GM21526 (cell line): Measurements from ENCODE around the gene BCAR1.
"Not testable (repeated sequence)": the region's sequence is repeated elsewhere in the genome, so short reads cannot be mapped to it uniquely, and the experiment has no call there.

ENCODE experiments used
- ATAC-seq: cut with Tn5 transposase; IDR thresholded peaks from one replicate; pipeline ENCODE4 v1.9.1; 2021; ENCODE audit warnings: moderate library complexity; ENCODE audit not compliant: unreplicated experiment, low FRiP score

Gene BCAR1

DNA sequence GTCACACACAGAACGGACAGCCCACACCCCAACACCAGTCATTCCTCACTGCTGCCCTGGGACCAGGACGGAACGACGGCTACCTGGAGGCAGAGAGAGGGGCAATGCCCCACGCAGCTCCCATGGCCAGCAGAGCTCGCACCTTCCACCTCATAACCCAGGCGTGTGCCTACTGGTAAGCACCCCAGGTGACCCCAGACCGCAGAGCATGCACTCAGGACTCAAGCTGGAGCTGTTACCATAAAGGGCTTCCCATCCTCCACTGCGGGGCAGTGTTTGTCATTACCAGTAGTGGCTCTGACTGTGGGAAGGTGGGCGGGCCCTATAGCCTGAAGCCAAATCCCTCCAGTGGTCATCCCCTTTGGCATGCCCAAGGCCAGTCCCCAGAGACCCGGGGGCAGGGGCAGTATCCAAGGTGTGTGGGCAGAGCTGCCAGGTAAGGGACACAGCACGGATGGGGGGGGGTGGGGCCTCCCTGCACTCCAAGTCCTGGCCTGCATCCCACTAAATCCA lies 4.7 kb upstream of the BCAR1 start:
- ATAC-seq: no peak

GRCh38 chr16:75254359-75254837 lies 3.0 kb upstream of the BCAR1 start:
- no peak for ATAC-seq

DNA sequence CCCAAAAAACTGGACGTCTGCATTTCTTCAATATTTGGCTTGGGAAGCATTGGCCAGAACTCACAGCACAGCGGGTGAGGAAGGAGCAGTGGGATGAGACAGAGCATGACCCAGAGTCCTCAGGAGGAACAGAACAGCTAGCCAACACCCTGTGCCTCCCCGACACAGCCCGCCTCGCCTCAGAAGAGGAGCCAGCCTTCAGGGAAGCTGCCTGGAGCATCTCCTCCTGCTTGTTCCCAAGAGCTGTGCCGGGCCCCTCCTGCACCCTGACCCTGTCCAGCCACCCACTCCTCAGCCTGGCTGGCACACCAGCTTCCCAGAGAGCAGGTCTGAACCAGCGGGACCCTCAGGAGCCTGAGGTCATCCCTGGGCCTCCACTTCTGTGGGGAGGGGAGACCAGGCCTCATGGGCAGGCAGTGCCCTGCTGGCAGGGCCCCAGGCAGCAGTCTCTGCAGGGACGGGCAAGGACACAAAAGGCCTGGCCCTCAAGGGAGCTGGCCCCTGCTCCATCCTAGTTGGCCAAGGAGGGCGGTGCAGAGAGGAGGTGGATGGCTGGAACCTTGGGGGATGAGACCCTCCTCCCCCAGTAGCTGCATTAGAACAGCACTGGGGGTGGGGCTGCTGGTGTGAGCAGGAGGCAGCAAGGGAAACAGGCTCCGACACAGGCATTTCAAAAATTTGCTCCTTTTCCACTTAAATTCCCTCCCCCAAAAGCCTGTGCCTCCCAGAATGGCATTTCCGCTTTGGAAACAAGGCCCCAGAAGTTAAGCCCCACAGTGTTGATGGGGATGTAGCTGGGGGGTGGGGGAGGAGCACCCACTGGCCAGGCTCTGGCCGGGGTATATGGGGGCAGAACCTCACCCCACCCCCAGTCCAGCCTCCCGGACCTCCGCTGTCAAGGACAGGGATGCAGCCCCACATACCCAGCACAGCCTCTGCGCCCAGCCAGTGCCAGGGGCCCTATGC lies 1.8 kb upstream of the BCAR1 start:
- no peak for ATAC-seq

DNA sequence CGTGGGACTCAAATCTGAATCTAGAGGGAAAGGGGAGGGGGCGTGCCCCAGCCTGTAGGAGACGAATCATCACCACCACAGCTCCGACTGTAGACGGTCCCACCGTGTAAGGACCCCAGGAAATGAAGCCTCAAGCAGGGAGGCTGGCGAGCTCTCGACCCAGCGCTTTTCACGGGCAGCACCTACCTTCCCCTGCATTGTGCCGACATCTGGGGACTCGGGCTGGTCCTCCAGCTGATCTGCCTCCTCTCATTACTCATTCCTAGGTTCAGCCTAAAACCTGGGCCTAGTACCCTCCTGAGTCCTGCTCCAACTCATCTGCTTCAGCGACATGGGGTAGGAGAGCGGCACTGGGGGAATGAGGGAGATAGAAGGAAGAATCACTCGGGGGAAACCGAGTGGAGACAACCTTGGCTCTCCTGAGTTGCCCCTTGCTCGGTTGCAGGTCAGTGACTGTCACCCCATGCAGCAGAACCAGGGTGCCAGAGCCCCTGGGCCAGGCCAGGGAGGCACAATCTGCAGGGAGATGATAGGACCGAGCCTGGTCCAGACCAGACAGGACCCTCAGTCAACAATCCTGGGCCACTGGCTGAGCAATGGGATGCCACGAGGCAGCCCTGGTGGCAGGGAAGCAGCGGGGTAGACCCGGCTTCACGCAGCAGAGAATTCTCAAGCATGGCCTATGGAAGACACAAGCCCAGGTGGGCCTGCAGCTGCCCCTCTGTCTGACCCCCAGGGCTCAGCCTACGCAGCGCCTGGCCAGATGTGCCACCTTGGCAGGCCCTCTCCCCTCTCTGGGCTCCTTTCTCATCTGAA lies 833 bp upstream of the BCAR1 start:
- no peak for ATAC-seq

- ATAC-seq: peak; percentile 22
Measured at GRCh38 chr16:75250809-75251279, 580 bp downstream of the BCAR1 start.

GRCh38 chr16:75250089-75250808 lies 1.2 kb downstream of the BCAR1 start:
- ATAC-seq: no peak

DNA sequence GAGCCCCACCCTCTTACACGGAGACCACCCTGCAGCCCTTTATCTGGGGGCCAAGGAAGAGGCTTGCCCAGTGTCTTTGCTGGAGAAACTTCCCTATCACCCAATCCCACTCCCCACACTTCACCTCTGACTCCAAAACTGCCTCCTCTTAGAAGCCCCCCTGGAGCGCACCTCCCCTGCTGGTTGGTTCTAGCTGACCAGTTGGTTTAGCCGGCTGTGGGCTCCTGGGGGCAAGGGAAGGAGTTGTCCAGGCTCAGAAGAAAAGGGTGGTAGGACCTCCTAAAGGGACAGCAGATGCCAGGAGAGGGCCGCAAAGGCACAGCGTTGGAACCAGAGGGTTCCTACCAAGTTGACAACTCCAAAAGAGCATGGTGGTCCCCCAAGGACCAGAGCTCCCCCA lies 2.0 kb downstream of the BCAR1 start:
- no peak for ATAC-seq

- ATAC-seq: no peak
Measured at GRCh38 chr16:75248536-75249380, 2.7 kb downstream of the BCAR1 start.

- ATAC-seq: no peak
Measured at GRCh38 chr16:75248142-75248535, 3.3 kb downstream of the BCAR1 start.

GRCh38 chr16:75247249-75247648 lies 4.2 kb downstream of the BCAR1 start:
- ATAC-seq: no peak

- ATAC-seq: no peak
Measured at GRCh38 chr16:75246504-75247205, 4.8 kb downstream of the BCAR1 start.

- no peak for ATAC-seq
Measured at GRCh38 chr16:75244844-75245758, 6.3 kb downstream of the BCAR1 start.

GRCh38 chr16:75244225-75244809 lies 7.1 kb downstream of the BCAR1 start:
- no peak for ATAC-seq

DNA sequence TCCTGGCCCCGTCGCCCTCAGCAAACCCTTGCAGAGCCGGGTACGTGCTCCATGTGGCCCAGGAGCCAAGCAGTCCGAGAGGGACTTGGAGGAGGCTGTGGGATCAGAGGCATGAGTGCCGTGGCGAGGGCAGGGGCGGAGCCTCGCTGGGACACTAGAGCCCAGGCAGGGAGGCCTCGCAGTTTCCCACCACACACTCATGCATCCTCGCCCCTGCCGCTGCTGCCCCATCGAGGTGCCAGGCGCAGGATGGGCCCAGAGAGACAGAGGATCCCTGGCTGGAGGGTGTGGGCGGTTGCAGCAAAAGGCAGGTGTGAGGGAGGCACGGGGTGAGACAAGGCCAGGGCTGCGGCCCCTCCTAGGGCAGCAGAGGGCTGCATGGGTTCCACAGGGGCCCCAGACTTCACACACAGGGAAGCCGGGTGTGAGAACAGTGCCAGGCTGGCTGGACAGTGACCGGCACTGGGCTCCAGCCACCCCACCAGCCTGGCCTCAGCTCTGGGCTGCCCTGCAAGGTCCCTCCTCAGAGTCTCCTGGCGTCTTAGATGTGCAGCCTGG lies 7.7 kb downstream of the BCAR1 start:
- no peak for ATAC-seq

DNA sequence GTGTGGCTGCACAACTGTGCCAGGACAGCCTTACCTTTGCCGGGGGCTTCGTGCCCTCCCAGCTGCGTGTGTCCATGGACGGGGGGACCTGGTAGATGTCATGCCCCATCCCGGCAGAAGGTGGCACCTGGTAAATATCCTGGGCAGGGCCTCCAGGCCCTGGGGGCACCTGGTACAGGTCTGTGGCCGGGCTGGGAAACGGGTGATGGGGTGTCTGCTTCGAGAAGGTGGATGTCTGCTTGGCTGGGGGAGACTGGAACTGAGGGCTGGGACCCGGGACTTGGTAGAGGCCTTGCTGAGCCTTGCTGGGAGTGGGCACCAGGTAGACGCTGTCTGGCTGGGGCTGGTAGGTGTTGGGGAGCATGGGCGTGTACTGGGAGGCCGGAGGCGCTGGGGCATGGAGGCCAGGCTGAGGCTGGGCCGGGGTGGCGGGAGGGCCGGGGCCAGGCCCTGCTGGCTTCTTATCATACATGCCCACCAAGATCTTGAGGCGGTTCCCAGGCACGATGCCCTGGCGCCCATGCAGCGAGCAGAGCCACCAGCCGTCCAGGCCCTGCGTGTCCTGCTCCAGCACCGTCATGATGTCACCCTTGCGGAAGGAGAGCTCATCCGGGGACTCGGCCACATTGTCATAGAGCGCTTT lies 8.9 kb downstream of the BCAR1 start:
- ATAC-seq: not testable (repeated sequence)

- ATAC-seq: no peak
Measured at GRCh38 chr16:75241955-75242354, 9.5 kb downstream of the BCAR1 start.

- ATAC-seq: no peak
Measured at GRCh38 chr16:75241412-75241811, 10.0 kb downstream of the BCAR1 start.
